Fibroblast of skin of abdomen (primary cell): ENCODE measurements around the gene EVA1C.
A peak's percentile ranks its signal among the peaks of the same experiment; 100 is the strongest.
"Not testable (repeated sequence)": the region's sequence is repeated elsewhere in the genome, so short reads cannot be mapped to it uniquely, and the experiment has no call there.

Experiments used
- DNase-seq: peaks from one replicate; pipeline ENCODE4 v3.0.0-alpha.2; 2013

Gene EVA1C

GRCh38 chr21:32533611-32534010 is 121.1 kb downstream of the EVA1C start:
- no peak for DNase-seq

DNA sequence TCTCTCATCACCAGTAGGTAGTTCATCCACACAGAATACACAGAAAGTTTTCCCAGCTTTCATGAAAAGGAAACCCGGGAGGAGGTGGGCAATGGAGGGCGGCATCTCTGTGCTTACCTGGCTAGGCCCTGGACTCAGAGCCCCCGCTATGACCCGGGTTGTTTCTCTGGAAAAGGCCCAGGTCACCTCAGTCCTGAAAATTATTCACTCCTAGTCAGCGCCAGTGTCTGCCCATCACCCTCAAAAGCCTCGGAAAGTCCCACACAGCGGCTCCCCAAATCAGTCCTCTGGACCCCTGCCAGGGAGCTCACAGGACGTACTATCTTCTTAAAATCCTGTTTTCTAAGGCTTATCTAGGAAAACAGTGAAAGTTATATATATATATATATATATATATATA is 121.6 kb downstream of the EVA1C start:
- DNase-seq, result no peak

DNA sequence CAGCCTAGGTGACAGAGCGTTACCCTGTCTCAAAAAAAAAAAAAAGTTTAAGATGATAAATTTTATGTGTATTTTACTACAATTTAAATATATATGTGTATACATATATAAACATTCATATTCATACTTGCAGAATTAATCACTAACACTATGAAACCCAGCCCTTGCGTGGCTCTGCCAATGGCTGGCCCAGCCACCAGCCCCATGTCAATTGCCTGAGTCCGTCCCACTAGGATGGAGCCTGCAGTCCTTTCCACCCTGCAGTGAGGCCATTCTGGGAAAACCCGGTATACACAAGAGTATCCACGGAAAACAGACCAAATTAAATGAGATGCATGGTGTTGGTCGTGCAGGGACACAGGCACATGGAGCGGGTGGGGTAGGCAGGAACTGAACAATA is 123.1 kb downstream of the EVA1C start:
- DNase-seq, result no peak

DNA sequence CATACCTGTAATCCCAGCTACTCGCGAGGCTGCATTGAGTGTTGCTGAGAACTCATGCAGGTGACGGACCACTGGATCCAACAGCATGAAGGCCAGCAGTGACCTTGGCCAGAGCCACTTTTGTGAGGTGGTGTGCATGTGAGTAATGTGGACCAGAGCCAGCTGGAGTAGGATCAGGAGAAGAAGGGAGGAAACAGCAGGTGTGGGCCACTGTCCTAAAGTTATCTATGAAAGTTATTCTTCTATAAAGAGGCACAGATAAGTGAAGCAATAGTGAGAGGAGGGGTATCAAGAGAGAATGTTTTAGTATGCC is 125.0 kb downstream of the EVA1C start:
- no peak for DNase-seq

- DNase-seq, result no peak
These were observed 125.8 kb downstream of the EVA1C start for GRCh38 chr21:32538147-32538792.

GRCh38 chr21:32539378-32539777 is 126.9 kb downstream of the EVA1C start:
- no peak for DNase-seq

- not testable (repeated sequence) for DNase-seq
These were observed 130.6 kb downstream of the EVA1C start for GRCh38 chr21:32543056-32543455.

- DNase-seq, result no peak
These were observed 131.5 kb downstream of the EVA1C start for GRCh38 chr21:32543975-32544374.

DNA sequence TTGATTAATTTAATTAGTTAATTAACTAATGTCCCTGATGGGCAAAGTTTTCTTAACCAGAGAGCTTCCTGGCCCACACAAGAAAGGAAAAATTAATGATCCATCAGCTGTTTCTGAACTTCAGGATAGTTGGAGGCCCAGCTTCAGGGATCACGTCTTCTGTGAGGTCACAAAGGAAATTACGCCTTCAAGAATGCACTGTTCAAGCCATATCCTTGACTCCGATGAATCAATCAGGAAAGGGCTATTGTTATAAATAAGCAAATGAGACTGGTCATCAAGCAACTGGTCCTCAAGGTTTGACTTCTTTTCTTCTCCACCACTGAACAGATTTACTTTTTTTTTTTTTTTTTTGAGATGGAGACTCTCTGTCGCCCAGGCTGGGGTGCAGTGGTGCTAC is 132.2 kb downstream of the EVA1C start:
- no peak for DNase-seq

DNA sequence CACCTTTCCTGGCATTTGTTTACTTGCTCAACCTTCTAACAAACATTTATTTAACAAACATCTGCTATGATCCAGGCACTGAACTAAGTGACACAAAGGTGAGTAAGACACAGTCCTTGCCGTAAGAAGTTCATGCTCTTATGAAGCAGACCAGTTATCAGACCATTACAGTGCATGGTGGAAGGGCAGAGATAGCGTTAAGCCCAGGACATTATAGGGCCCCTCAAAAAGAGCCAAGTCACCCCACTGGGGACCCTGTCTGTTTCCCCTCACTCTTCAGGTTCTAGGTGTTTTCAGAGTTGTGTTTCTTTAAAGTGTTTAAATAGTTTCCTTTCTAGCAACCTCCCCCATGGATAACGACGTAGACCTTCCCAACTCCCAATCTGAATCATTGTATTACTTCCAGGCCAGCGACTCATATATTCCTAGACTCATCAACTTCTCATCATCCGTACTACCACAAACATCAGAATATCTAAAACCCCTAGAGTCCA is 133.5 kb downstream of the EVA1C start:
- DNase-seq, result peak; percentile 44

DNA sequence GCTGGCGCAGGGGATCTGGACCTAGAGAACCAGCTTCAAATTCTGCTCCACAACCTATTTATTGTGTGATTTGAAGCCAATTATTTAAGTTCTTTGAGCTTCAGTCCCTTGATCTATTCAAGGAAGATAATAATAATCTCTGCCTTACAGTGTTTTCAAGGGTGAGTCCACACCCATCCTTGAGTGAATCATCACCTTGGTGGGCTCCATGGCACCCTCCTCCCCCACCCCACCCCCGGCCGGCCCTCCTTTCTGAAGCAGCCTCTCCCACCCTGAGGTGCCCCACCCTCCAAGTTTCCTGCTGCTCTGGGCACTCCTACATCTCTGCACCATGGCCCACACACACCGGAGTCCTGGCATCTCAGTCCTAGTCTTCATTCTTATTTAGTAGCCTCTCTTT is 134.5 kb downstream of the EVA1C start:
- DNase-seq, result no peak

GRCh38 chr21:32548978-32549377 is 136.5 kb downstream of the EVA1C start:
- no peak for DNase-seq

DNA sequence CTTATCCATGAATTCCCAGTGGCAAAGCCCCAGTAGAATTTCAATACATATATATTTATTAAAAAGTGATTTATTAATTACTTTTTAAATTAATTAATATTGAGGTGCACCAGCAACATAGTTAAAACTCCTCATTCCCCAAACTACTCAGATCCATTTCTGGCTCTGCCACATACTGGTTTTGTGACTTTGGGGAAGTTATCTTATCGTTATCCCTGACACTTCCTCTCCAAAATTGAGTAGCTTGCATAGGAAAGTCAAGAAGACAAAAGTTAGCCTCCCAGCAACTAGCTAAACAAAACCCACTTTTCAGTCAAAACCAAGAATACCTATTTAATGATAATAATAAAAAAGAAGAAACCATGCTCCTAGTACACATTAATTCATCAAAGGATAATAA is 136.9 kb downstream of the EVA1C start:
- DNase-seq, result no peak

GRCh38 chr21:32549886-32550285 is 137.4 kb downstream of the EVA1C start:
- no peak for DNase-seq

- peak; percentile 38 for DNase-seq
These were observed 142.5 kb downstream of the EVA1C start for GRCh38 chr21:32554832-32555638.

DNA sequence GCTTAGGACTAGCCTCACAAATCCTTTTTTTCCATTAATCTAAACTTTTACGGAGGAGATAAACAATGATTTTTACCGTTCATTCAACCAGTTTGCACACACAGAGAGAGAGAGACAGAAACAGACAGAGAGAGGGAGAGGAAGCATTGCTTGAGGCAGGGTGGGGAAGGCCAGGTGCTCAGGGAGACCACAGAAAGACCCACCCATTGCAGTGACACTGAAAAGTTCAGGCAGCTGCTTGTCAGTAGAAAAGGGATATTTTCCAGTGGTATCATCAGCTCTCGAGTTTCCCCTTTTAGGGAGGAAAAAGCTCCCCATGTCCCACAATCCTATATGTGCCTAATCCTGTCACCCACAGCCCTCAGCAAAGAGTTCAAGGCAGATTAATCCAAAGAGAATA is 145.6 kb downstream of the EVA1C start:
- no peak for DNase-seq

DNA sequence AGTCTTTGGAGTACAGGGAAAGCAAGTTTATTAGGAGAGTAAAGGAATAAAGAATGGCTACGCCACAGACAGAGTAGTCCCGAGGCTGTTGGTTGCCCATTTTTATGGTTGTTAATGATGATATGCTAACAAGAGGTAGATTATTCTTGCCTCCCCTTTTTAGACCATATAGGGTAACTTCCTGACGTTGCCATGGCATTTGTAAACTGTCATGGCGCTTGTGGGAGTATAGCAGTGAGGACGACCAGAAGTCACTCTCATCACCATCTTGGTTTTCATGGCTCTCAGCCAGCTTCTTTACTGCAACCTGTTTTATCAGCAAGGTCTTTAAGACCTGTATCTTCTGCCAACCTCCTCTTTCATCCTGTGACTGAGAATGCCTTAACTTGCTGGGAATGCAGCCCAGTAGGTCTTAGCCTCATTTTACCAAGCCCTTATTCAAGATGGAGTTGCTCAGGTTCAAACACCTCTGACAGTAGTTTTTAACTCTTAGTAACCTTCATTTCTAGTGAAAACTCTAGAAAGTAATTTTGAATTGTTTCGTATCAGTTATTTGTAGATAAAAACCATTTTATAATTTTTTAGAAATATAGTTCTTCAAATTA is 146.6 kb downstream of the EVA1C start:
- no peak for DNase-seq

DNA sequence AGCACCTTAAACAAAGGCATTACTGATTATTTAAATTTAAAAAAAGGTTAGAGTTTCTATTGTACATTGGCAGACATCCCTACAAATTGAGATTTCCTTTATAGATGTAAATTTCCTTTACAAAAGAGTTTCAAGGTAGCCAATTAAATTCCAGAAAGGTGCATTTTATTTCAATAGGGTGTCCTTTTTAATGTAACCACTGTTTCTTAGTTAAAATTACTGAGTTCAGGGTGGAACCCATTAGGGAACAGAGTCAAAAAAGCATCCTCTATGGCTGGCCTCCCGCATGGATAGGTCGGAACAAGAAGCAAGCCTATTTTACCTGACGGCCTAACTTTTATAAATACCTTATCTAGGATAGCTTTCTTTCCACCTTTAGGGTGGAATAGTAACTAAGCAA is 148.4 kb downstream of the EVA1C start:
- no peak for DNase-seq

DNA sequence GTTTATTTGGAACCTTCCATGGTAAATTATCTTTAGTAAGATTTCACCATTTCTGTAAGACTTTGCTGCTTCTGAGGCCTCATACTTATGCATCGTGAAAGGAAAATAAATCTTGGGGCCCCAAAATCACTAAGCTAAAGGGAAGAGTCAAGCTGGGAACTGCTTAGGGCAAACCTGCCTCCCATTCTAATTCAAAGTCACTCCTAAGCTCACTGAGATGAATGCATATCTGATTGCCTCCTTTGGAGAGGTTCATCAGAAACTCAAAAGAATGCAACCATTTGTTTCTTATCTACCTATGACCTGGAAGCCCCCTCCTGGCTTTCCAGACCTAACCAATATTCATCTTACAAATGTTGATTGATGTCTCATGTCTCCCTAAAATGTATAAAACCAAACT is 149.0 kb downstream of the EVA1C start:
- DNase-seq, result not testable (repeated sequence)

- DNase-seq, result peak; percentile 77
These were observed 149.9 kb downstream of the EVA1C start for GRCh38 chr21:32562426-32562825.

GRCh38 chr21:32562915-32563314 is 150.4 kb downstream of the EVA1C start:
- DNase-seq, result no peak
